HCT116 (cell line): ENCODE data around the gene OXGR1.

Source experiments
- CTCF ChIP-seq, 3 experiments: fragments of 200-600 bp in 1 of 3; sonication (generic) in 1 of 3; IDR thresholded peaks in 2 of 3; conservative IDR thresholded peaks in 1 of 3; 2 replicates each; pipeline ENCODE4 v1.5.1; 2012 to 2017; ENCODE audit warnings: low read depth in 2 of 3, low read length in 2 of 3, antibody characterized with exemption in 1 of 3, borderline replicate concordance in 1 of 3, control low read depth in 1 of 3, mild to moderate bottlenecking in 1 of 3, mixed read lengths in 1 of 3, mixed run types in 1 of 3, moderate library complexity in 1 of 3; ENCODE audit not compliant: insufficient read depth in 1 of 3
- ELF1 ChIP-seq: IDR thresholded peaks from 2 replicates; pipeline ENCODE4 v1.6.1; 2012; ENCODE audit warnings: low read depth, borderline replicate concordance
- EZH2 ChIP-seq: fragments of 200-600 bp; sonication (generic); IDR thresholded peaks from 2 replicates; pipeline ENCODE4 v1.6.1; 2017; ENCODE audit warnings: antibody characterized with exemption, mixed run types
- POLR2A ChIP-seq: IDR thresholded peaks from 2 replicates; pipeline ENCODE4 v1.7.0; 2011; ENCODE audit warnings: borderline replicate concordance; ENCODE audit not compliant: insufficient read depth, insufficient read length; ENCODE audit errors: extremely low read depth
- POLR2AphosphoS5 ChIP-seq: IDR thresholded peaks from 2 replicates; pipeline ENCODE4 v1.6.1; 2011; ENCODE audit warnings: mild to moderate bottlenecking, low read depth, low read length, moderate library complexity
- RAD21 ChIP-seq: IDR thresholded peaks from 2 replicates; pipeline ENCODE4 v1.6.1; 2012; ENCODE audit warnings: low read depth, mild to moderate bottlenecking
- REST ChIP-seq: IDR thresholded peaks from 2 replicates; pipeline ENCODE4 v1.6.1; 2012; ENCODE audit warnings: low read depth
- SIN3A ChIP-seq: IDR thresholded peaks from 2 replicates; pipeline ENCODE4 v1.6.1; 2012; ENCODE audit warnings: low read depth
- ZBTB33 ChIP-seq: IDR thresholded peaks from 2 replicates; pipeline ENCODE4 v1.6.1; 2011; ENCODE audit warnings: mild to moderate bottlenecking, low read length, moderate library complexity; ENCODE audit not compliant: insufficient replicate concordance; ENCODE audit errors: extremely low read depth
- ZFX ChIP-seq: fragments of 450-650 bp; IDR thresholded peaks from 2 replicates; pipeline ENCODE4 v1.6.1; 2017
- ZNF274 ChIP-seq: fragments of 200-500 bp; sonication (Bioruptor generic); IDR thresholded peaks from 2 replicates; pipeline ENCODE4 v1.6.1; 2014; ENCODE audit warnings: mild to moderate bottlenecking, low read depth, low read length, inconsistent platforms
- TF ChIP-seq, protein P1 (sequence below): IDR thresholded peaks from 2 replicates; pipeline ENCODE4 v1.6.1; 2012

GRCh38 chr13:97019236-97019635, 25.0 kb upstream of the OXGR1 start:
- no peak for TF ChIP-seq POLR2AphosphoS5
- TF ChIP-seq RAD21: no peak
- TF ChIP-seq POLR2A: no peak
- no peak for TF ChIP-seq CTCF (IDR thresholded peaks at IDR 0.05 in 2 of 3, conservative IDR thresholded peaks at IDR 0.05 in 1 of 3; ENCODE audit: borderline replicate concordance in 1 of 3, insufficient read depth in 1 of 3, low read depth in 2 of 3, low read length in 2 of 3)
- no peak for TF ChIP-seq EZH2
- TF ChIP-seq ZFX: no peak
- TF ChIP-seq ELF1: no peak
- no peak for TF ChIP-seq REST
- no peak for TF ChIP-seq SIN3A
- TF ChIP-seq ZBTB33: no peak
- TF ChIP-seq, protein P1, sequence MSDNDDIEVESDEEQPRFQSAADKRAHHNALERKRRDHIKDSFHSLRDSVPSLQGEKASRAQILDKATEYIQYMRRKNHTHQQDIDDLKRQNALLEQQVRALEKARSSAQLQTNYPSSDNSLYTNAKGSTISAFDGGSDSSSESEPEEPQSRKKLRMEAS: no peak
- no peak for TF ChIP-seq ZNF274
